ENCODE results near the gene NOSIP.

DNA sequence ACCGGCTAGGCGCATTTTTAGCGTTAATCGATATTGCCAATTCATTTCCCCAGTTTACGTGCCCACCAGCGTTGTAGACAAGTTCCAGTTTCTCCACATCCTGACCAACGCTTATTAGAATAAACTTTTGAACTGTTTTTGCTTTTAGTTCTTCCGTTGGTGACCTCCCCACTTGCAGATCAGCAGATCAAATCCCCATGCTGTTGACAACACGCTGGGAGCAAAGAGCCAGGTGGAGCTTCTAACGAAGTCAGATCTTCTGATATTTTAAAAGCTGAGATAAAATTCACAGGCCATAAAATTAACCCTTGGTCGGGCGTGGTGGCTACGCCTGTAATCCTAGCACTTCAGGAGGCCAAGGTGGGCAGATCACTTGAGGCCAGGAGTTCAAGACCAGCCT lies 31.3 kb downstream of the NOSIP start:
- TF ChIP-seq, protein P1, sequence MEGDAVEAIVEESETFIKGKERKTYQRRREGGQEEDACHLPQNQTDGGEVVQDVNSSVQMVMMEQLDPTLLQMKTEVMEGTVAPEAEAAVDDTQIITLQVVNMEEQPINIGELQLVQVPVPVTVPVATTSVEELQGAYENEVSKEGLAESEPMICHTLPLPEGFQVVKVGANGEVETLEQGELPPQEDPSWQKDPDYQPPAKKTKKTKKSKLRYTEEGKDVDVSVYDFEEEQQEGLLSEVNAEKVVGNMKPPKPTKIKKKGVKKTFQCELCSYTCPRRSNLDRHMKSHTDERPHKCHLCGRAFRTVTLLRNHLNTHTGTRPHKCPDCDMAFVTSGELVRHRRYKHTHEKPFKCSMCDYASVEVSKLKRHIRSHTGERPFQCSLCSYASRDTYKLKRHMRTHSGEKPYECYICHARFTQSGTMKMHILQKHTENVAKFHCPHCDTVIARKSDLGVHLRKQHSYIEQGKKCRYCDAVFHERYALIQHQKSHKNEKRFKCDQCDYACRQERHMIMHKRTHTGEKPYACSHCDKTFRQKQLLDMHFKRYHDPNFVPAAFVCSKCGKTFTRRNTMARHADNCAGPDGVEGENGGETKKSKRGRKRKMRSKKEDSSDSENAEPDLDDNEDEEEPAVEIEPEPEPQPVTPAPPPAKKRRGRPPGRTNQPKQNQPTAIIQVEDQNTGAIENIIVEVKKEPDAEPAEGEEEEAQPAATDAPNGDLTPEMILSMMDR (IDR thresholded peaks at IDR 0.05): no peak
- no peak for TF ChIP-seq POLR2A (IDR thresholded peaks at IDR 0.05)
